Stimulated activated naive CD8-positive, alpha-beta T cell treated with anti-CD3 and anti-CD28 coated beads, Interleukin-15, Interleukin-2, amounts not matched to agents 100 U/mL and 50 U/mL, for 24 hours (primary cell): ENCODE results near the gene VPS33A.

Experiments
- ATAC-seq: fragments of 150-1000 bp; cut with Tn5 transposase; one replicate; pipeline ENCODE4 v1.10.0; 2021
- DNase-seq: peaks from one replicate; pipeline ENCODE4 v3.0.0; 2021

VPS33A gene

GRCh38 chr12:122250536-122250935 is 15.8 kb downstream of the VPS33A start:
- no peak for DNase-seq
- no peak for ATAC-seq

- no peak for ATAC-seq
Measured at GRCh38 chr12:122250047-122250446, 16.2 kb downstream of the VPS33A start.

GRCh38 chr12:122245553-122245952 is 20.7 kb downstream of the VPS33A start:
- no peak for DNase-seq
- ATAC-seq: no peak

More at GRCh38 chr12:122250047-122250446, 16.2 kb downstream of the VPS33A start:
- no peak for DNase-seq

- DNase-seq (no peak), ATAC-seq (peak; percentile 65)
Measured at GRCh38 chr12:122244565-122245371, 21.5 kb downstream of the VPS33A start.

GRCh38 chr12:122243965-122244364 is 22.3 kb downstream of the VPS33A start:
- ATAC-seq: no peak
- no peak for DNase-seq

GRCh38 chr12:122238861-122239260 is 27.4 kb downstream of the VPS33A start:
- ATAC-seq (no peak), DNase-seq (no peak)

- ATAC-seq (no peak), DNase-seq (no peak)
Measured at GRCh38 chr12:122235741-122236140, 30.6 kb downstream of the VPS33A start.

GRCh38 chr12:122232691-122233090 is 33.6 kb downstream of the VPS33A start:
- no peak for ATAC-seq
- DNase-seq: no peak

GRCh38 chr12:122230798-122231197 is 35.5 kb downstream of the VPS33A start:
- ATAC-seq: no peak
- DNase-seq: no peak

GRCh38 chr12:122228092-122228491 is 38.2 kb downstream of the VPS33A start:
- ATAC-seq (no peak), DNase-seq (no peak)

- ATAC-seq (no peak), DNase-seq (peak; percentile 51)
Measured at GRCh38 chr12:122227341-122227740, 39.0 kb downstream of the VPS33A start.

GRCh38 chr12:122226366-122227125 is 39.7 kb downstream of the VPS33A start:
- ATAC-seq (no peak), DNase-seq (no peak)

- ATAC-seq: peak; percentile 95
- peak; percentile 100 for DNase-seq
Measured at GRCh38 chr12:122225683-122226365, 40.5 kb downstream of the VPS33A start, which contains the start of gene DIABLO. Gene DIABLO (minus strand): TSS chr12:122226052. CDS start chr12:122226014, 38 bp downstream.

- DNase-seq (no peak), ATAC-seq (no peak)
Measured at GRCh38 chr12:122216445-122216844, 49.8 kb downstream of the VPS33A start.

GRCh38 chr12:122215771-122216170 is 50.5 kb downstream of the VPS33A start:
- no peak for ATAC-seq
- no peak for DNase-seq

GRCh38 chr12:122208073-122208820 is 58.0 kb downstream of the VPS33A start:
- ATAC-seq (no peak), DNase-seq (no peak)

GRCh38 chr12:122207391-122207790 is 58.9 kb downstream of the VPS33A start:
- ATAC-seq: no peak
- no peak for DNase-seq

GRCh38 chr12:122206976-122207375 is 59.3 kb downstream of the VPS33A start:
- DNase-seq (no peak), ATAC-seq (no peak)

- DNase-seq (no peak), ATAC-seq (no peak)
Measured at GRCh38 chr12:122206111-122206881, 60.0 kb downstream of the VPS33A start.

- no peak for ATAC-seq
- no peak for DNase-seq
Measured at GRCh38 chr12:122205053-122205925, 61.0 kb downstream of the VPS33A start.
